Globus pallidus (tissue), 1 donor: ENCODE data around the gene KRT35.

Source experiments
- DNase-seq: peaks from one replicate; pipeline ENCODE4 v3.0.0-alpha.2; 2015; ENCODE audit warnings: low spot score

Gene KRT35

GRCh38 chr17:41486809-41487530 lies 6.0 kb upstream of the KRT35 start:
- no peak for DNase-seq

GRCh38 chr17:41486316-41486715 lies 5.4 kb upstream of the KRT35 start:
- no peak for DNase-seq

GRCh38 chr17:41484920-41485904 lies 4.3 kb upstream of the KRT35 start:
- no peak for DNase-seq

- no peak for DNase-seq
Measured at GRCh38 chr17:41483991-41484826, 3.3 kb upstream of the KRT35 start.

GRCh38 chr17:41483531-41483930 lies 2.6 kb upstream of the KRT35 start:
- DNase-seq: no peak

GRCh38 chr17:41480581-41480980 lies 370 bp downstream of the KRT35 start:
- no peak for DNase-seq

- no peak for DNase-seq
Measured at GRCh38 chr17:41480136-41480535, 815 bp downstream of the KRT35 start.

GRCh38 chr17:41478237-41478636 lies 2.7 kb downstream of the KRT35 start:
- DNase-seq: no peak

- DNase-seq: no peak
Measured at GRCh38 chr17:41476866-41477815, 3.8 kb downstream of the KRT35 start.

- no peak for DNase-seq
Measured at GRCh38 chr17:41475421-41475820, 5.5 kb downstream of the KRT35 start.

- DNase-seq: no peak
Measured at GRCh38 chr17:41474863-41475262, 6.1 kb downstream of the KRT35 start.

- DNase-seq: no peak
Measured at GRCh38 chr17:41468346-41468745, 12.6 kb downstream of the KRT35 start.

GRCh38 chr17:41467561-41467960 lies 13.4 kb downstream of the KRT35 start:
- DNase-seq: no peak

- no peak for DNase-seq
Measured at GRCh38 chr17:41466988-41467387, 14.0 kb downstream of the KRT35 start, which contains the start of gene KRT32. Gene KRT32, minus strand, starts transcription at chr17:41467386. Its CDS starts 61 bp downstream, at chr17:41467325.

GRCh38 chr17:41464682-41465081 lies 16.3 kb downstream of the KRT35 start:
- no peak for DNase-seq

- no peak for DNase-seq
Measured at GRCh38 chr17:41464173-41464572, 16.8 kb downstream of the KRT35 start.

- DNase-seq: no peak
Measured at GRCh38 chr17:41463746-41464145, 17.2 kb downstream of the KRT35 start.

- DNase-seq: no peak
Measured at GRCh38 chr17:41462705-41463104, 18.2 kb downstream of the KRT35 start.

- DNase-seq: no peak
Measured at GRCh38 chr17:41457676-41458075, 23.3 kb downstream of the KRT35 start.

GRCh38 chr17:41456204-41456603 lies 24.7 kb downstream of the KRT35 start:
- DNase-seq: no peak

GRCh38 chr17:41455236-41455635 lies 25.7 kb downstream of the KRT35 start:
- no peak for DNase-seq
